Measurements from ENCODE around the gene TOB1.

TOB1 gene

DNA sequence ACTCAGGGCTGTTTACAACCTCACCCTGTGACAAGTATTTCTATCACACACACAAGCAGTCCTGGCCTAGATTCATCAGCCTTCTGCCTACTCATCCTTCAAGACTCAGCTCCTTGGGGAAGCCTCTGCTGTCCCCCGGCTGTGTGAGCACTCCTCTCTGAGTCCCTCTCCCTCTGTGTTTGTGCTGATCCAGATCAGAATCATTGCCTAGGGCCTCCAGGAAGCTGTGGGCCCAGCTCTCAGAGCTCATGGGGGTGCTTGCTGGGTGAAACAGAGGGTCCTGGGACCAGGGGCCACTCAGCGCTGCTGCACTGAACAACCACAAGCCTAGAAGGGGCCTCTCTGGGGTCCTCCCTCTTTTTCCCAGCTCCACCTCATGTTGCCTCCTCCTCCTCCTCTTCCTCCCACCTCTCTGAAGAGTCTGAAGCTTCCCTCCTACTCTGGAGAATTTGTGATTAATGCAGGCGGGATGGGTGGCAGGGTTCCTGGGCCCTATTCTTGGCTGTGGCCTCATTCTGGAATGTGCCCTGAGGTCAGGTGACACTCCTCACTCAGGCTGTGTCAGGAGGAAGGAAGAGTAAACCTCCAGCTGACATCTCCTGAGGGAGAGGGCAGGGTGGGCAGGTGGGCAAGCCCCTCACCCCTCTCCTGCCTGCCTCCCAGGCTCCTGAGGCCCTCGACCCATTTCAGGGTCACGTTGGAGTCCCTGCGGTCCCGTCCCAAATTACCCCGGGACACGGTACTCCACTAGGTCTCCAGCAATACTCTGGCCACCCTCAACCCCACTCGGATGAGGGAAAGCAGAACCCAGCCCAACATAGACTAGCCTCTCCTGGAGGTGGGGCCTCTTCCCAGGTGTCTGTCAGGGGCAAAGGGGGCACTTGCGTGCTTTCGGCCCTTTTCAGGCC is 20.7 kb downstream of the TOB1 start:
- DNase-seq (ENCODE audit: low read depth in 2 of 2) = no peak

DNA sequence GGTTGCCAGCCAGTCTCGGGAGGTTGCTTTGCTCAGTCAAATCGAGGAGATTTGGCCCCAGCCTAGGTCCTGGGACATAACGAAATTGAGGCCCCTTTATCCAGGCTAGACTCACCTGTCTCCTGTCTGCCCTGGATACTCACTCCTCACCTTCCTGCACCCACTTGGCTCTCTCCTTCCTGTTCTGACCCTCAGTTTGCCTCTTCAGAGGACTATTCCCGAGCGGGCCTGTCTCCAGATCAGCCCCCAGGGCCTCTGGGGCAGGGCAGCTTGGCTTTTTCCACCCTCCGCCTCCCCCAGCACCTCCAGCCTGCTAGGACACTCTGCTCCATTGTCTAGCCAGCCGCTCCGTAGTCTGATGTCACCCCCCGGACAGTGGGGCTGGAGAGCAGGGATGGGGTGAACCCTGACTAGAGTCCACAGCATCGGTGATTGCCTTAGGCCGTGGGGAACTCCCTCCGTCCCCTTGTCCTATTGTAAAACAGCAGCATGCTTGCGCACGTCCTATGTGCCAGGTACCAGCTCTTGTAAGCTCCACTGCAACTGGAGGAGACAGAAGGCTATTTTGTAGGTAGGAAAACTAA is 21.9 kb downstream of the TOB1 start:
- DNase-seq (ENCODE audit: low read depth in 2 of 2) = no peak

DNA sequence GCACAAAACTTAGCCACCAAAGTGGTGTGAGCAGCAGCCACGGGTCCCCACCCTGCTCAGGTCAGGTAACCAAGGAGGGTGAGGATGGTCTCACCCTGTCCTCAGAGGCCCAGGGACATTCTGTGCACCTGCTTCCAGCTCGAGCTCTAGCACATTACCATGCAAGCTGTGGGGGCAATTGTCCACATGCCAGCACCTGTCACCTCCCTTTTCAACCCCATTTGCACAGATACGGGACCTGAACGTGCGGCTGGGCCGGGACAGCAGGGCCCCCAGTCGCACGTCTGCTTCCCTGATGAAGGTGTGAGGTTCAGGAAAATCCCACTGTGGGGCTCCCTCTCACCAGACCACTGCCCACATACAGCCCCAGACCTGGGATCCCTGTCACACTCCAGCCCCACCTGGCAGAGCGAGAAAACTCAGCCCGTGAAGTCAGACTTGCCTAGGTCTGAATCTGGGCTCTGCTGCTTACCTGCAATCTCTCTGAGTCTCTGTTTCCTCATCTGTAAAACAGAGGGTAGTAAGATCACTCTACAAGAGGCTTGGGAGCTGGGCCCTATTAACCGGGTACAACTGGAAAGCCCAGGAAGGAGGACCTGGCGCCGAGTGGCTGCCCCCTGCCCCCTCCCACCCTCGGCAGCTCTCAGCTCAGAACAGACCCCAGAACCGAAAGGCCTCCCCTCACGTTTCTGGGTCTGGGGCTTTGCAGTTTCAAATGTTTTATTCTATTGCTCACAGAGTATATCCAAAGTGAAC is 22.8 kb downstream of the TOB1 start:
- DNase-seq (ENCODE audit: low read depth in 2 of 2) = no peak

DNA sequence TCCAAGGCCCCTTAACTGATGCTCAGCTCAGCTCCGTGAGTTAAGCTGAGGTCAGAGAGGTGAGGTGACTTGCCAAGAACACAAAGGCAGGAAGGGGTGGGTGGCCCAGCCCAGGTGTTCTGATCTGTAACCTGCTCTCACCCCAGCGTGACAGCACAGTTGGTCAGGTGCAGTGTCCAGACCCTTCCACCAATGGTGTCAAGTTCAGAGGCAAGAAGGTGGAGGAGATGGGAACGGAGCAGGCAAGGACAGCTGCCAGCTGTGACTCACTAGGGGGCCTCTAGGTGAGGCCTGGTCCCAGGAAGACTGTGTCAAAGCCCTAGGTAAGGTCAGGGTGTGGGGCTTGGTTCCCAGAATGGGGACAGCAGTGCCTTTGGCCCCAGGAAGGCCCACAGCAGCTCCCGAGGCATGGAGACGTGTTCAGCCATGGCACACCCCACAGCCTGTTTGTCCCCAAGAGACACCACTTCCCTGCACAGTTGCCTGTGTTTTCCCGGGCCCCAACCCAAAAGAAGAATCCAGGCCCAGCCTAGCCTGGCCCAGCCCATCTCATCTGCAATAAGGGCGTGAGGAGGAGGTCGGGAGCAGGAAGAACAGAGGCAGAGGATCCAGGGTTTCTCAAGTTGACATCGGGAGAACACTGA is 23.5 kb downstream of the TOB1 start:
- DNase-seq (ENCODE audit: low read depth in 2 of 2) = no peak

DNA sequence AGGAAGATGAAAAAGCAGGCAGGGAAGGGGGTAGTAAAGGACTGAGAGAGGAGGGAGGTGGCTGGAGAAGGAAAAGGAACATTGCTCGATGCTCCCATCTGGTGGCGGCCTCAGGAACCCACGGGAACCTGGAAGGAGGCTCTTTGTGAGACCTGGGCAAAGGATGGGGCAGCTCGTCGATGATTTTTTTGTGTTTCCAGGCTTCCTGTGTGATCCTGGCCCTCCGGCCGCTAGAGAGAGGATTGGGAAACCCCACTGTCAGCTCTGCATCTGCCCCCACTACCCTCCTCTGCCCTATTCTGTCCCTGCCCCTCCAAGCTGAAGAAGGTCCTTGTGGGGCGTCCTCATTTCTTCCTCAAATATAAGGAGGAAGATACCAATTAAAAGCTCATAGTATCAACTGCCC is 24.2 kb downstream of the TOB1 start:
- no peak for DNase-seq (ENCODE audit: low read depth in 2 of 2)

DNA sequence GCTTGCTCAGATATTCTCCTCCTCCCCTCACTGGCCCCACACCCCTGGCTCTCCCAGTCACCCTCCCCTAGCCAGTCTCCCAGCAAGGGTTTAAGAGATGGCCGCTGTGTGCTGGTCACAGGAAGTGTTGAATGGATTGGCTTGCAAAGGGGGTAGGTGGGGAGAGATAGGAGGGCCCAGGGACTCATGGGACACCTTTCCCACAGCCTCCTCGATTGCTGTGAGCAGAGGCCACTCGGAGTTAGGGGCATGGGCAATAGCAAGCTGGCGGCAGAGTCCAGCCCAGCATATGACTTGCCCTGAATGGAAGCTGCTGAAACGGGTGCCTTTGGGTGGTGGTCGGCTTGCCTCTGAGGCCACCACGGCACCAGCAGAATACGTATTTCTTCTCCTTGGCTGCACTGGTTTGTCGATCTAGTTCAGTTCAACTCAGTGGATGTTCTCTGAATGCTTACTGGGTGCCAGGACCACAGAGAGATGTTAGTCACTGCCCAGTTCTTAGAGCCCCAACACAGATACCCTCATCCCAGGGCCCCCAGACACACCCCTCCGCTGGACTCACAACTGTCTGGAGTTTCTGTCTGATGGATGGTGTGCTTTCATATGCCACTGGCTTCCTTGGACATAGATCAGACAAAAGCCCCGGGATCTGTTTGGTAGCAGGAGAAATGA is 24.7 kb downstream of the TOB1 start:
- no peak for DNase-seq (ENCODE audit: low read depth in 2 of 2)

DNA sequence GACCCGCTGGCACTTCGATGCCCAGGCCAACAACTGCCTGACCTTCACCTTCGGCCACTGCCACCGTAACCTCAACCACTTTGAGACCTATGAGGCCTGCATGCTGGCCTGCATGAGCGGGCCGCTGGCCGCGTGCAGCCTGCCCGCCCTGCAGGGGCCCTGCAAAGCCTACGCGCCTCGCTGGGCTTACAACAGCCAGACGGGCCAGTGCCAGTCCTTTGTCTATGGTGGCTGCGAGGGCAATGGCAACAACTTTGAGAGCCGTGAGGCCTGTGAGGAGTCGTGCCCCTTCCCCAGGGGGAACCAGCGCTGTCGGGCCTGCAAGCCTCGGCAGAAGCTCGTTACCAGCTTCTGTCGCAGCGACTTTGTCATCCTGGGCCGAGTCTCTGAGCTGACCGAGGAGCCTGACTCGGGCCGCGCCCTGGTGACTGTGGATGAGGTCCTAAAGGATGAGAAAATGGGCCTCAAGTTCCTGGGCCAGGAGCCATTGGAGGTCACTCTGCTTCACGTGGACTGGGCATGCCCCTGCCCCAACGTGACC is 25.8 kb downstream of the TOB1 start:
- no peak for DNase-seq (ENCODE audit: low read depth in 2 of 2)

DNA sequence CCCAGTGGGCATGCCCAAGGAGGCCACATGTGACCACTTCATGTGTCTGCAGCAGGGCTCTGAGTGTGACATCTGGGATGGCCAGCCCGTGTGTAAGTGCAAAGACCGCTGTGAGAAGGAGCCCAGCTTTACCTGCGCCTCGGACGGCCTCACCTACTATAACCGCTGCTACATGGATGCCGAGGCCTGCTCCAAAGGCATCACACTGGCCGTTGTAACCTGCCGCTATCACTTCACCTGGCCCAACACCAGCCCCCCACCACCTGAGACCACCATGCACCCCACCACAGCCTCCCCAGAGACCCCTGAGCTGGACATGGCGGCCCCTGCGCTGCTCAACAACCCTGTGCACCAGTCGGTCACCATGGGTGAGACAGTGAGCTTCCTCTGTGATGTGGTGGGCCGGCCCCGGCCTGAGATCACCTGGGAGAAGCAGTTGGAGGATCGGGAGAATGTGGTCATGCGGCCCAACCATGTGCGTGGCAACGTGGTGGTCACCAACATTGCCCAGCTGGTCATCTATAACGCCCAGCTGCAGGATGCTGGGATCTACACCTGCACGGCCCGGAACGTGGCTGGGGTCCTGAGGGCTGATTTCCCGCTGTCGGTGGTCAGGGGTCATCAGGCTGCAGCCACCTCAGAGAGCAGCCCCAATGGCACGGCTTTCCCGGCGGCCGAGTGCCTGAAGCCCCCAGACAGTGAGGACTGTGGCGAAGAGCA is 26.4 kb downstream of the TOB1 start:
- DNase-seq (ENCODE audit: low read depth in 2 of 2) = no peak

DNA sequence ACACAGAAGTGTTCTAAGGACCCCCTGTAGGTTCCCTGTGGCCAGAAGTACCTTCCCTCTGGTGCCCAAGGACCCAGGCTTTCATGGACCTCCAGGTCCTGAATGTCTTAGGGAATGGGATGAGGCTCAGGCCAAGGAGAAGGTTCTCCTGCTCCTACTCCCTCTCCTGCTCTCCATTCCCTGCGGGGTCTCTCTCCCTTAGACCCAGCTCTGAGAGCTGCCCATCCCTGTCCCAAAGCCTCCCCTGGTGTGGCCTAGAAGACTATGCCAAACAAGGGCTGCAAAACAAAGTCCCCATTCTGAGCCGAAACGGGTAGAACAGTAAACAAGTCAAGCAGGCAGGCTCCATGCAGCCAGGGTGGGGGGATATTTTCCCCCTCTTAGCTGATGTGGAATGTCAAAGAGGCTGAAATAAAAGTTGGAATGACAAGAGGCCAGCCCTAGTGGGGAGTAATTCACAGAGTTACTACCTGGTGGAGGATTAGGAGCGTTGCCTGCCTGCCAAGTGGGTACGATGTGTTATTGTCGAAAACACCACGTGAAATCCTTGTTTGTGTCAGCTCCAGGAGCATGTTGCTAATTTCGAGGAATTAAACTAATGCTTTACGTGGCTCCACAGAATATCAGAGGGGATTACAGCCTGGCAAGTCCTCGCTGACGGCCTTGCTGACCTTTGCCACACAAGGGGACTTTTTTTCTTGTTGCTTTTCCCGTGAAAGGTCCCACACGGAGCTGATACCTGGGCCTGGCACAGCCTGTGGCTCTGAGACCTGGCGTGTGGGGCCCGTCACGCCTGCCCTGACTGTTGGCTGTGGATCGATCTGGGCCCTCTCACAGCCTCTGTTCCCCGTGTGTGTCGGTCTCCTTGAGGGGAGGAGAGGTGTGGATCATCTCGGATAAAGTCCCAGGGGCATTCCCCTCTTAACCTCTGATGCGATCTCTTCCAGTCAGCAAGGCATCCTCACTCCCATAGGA is 27.9 kb downstream of the TOB1 start:
- no peak for DNase-seq (ENCODE audit: low read depth in 2 of 2)

DNA sequence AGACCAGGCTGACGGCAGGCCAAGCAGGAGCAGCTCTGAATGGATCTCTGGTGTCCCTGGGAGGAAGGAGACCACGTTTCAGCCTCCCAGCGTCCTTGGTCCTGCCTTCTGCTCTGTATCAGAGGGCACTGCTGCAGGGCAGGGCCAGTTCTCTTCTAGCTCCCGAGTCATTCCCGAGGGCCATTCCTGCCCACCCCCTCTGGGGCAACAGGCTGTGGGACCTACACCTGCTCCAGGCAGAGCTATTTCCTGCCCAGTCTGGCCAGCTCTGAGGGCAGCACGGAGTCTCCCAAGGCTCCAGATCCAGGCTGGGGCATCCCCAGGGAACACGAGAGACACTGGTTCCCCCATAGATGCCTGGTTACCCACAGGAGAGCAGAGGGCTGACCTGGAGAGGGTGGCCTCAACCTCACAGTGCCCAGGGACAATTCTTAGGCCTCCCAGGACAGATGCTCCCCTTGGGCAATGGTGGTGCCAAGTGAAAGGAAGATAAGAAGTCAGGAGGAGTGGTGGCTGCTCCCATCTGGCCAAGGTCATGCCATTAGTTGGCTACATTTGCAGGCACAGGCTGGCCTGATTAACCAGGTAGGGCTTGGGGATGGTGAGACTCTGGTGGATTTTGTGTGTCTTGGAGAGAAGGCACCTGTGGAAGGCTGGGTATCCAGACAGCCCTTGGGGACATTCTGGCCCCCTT is 28.7 kb downstream of the TOB1 start:
- no peak for DNase-seq (ENCODE audit: low read depth in 2 of 2)

DNA sequence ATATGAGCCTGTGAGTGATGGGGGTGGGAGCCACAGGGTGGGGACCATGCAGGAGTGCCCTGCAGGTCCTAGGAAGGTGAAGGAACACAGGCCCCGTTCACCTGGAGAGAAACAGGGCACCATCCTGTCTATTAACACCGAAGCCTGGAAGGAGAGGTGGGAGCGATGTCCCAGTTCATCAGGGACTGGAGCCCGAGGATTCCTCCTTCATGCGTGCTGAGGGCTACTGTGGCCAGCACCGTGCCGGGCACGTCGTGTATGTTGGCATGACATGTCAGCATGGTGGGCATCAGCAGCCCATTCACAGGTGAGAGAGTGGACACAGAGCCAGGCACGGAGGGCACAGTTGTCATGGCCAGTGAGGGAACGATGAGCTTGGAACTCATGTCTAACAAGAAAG is 29.3 kb downstream of the TOB1 start:
- DNase-seq (ENCODE audit: low read depth in 2 of 2) = no peak

DNA sequence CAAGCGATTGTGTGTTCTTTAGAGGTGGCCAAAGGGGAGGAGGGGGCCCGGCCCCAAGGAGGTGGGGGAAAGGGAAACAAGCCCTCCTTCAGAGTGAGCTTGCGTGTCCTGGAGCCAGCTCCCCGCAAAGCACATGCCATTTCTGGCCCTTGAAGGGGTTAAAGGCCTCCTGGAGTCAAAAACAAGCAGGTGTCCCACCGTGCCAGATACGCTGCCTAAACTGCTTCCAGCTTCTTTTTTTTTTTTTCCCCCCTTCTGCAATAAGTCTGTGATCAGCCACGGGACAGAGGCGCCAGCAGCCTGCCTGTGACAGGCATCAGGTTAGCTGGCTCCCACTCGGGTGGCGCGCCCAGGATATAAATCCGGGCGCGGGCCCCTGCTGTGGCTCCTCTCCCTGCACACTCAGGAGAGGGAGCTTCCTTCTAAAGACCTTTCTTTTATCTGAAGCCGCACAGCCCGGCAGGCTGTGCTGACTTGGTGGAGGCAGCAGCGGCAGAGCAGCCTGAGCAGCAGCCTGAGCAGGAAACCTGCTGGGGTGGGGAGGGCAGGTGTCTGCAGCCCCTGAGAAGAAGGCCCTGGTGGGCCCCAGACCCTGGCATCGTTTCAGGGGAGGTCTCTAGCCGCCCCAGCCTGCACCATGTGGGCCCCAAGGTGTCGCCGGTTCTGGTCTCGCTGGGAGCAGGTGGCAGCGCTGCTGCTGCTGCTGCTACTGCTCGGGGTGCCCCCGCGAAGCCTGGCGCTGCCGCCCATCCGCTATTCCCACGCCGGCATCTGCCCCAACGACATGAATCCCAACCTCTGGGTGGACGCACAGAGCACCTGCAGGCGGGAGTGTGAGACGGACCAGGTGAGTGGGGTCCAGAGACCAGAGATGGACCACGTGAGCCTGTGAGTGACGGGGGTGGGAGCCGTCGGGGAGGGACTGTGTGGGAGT is 30.6 kb downstream of the TOB1 start, which contains the start of gene WFIKKN2:
Gene WFIKKN2 (plus strand): TSS at position 286 of the 934 bp plus-strand sequence. CDS start 352 bp downstream, at position 638.
- no peak for DNase-seq (ENCODE audit: low read depth in 2 of 2)

DNA sequence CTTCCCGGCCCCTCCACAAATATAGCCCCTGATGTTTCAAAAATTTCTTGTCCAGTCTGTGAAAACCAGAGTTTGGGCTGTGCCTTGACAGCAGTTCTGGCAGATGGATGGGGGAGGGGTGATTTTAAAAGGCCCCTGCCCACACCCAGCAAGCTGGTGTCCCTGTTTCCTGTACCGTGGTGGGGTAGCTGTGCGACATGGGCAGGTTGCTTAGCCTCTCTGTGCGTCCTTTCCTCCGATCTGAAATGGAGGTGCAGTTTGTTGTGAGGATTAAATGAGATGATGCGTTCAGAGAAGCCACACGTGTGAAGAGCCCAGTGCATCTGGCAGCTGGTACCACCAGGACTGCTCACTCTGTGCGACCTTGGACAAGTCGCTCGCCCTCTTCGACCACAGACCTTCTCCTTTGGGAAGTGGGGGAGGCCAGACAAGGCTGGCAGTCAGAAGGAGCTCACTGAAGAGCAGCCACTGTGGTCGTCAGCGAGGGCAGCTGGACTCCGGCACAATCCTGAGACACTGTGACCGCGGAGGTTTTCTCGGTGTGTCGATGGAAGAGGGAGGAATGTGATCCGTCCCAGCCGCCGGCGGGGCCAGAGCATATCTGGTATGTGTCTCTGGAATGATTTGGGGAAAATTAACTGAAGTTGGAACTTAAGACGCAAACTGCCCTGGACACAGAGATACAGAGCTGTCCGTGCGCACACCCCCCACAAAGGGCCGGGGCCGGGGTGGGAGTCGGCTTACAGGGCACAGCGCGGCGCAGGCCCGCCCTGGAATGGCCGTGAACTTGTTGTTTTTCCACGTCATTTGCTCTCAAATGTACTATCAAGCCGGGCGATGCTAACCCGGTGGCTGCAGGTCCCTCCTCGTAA is 31.5 kb downstream of the TOB1 start:
- no peak for DNase-seq (ENCODE audit: low read depth in 2 of 2)

DNA sequence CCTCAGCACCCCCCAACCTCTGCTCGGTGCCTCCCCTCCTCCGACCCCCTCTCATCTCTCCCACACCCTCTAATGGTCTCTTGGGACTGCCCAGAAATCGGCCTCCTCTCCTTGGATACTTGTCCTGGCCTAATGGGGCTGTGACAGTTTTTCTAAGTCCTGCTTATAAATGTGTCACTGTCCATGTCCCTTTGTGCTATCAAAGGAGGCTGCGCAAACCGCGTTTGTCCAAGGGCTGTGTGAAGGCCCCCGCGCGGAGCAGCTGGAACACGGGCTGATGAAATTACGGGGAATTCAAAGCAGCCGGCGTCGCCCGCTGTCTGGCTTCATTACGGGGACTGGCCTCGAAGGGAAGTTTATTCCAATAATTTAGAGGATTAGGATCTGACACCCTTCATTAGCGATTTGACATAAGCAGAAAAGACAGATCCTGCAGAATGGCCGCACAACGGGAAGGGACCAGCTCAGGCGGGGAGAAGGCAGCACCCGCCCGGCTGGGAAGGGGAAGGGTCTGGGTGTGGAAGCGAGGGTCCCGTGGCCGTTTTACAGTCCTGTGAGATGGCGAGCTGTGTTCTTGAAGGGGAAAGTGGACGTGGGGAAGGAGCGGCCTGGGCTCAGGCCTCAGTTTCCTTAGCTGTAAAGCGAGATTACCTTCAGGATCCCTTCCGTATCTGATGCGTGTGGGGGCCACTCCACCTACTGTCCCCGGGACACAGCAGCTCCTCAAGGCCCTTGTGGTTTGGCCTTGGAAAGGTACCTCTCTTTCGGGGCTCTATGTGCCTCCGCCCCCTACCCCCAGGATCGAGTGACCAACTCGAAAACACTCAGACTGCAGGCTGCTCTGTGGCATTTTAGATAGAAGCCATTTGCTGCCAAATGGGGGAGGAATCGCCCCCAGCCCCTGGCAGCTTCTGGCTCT is 32.4 kb downstream of the TOB1 start:
- DNase-seq (ENCODE audit: low read depth in 2 of 2) = no peak

DNA sequence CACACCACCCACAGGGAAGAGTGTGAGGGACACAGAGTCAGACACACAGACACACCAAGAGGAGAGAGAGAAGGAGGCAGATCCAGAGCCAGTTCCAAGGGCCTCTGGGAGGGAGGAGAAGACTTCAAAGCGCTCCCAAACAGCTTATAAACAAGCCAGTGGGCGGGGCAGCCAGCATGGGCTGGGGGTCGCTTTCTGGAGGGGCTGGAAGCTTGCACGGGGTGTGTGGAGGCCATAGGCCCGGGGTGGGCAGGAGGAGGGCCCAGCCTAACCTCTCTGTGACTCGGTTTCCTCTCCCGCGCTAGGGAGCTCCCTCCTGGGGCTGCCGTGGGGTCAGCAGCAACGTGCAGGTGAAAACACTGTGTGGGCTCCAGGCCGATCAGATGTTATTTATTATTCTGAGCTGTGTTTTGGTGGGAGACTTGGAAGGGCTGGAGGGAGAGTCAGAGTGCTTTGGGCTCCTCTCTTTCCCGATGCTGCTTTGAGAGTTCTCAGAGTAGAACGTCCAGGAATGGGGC is 33.2 kb downstream of the TOB1 start:
- DNase-seq (ENCODE audit: low read depth in 2 of 2) = no peak
